WTC11 (cell line): ENCODE measurements around the gene CDK8.

Experiments used
- CDX4 ChIP-seq: fragments of 250-450 bp; sonication (Bioruptor Pico); IDR thresholded peaks from 2 replicates; pipeline ENCODE4 v1.9.0; 2021; ENCODE audit warnings: moderate library complexity, mild to moderate bottlenecking, inconsistent platforms, borderline replicate concordance
- CTCF ChIP-seq: fragments of 200-600 bp; IDR thresholded peaks from 2 replicates; pipeline ENCODE4 v1.8.0; 2022; ENCODE audit warnings: antibody characterized with exemption
- ZBTB43 ChIP-seq: sonication (generic); formaldehyde crosslinking; IDR thresholded peaks from 2 replicates; pipeline ENCODE4 v1.8.1; 2023; ENCODE audit warnings: mild to moderate bottlenecking, missing genetic modification reagents

GRCh38 chr13:26295812-26296211 lies 41.9 kb downstream of the CDK8 start:
- no peak for TF ChIP-seq ZBTB43 (CRISPR knock-in tag)
- no peak for TF ChIP-seq CTCF
- TF ChIP-seq CDX4 (CRISPR knock-in tag): no peak
